Transverse colon (tissue), 4 donors: ENCODE data around the gene SCAPER. TPM values are rescaled to one million over a fixed set of nuclear protein-coding genes. Genes with fewer than 3 reads are reported as not detected.

ENCODE experiments used
- DNase-seq: peaks from one replicate; pipeline ENCODE4 v3.0.0-alpha.2; 2019
- H3K27ac ChIP-seq, 4 donors: fragments of 200-600 bp; sonication (generic); 2 replicates each; pipeline ENCODE4 v1.5.1; 2016 to 2018; ENCODE audit warnings: inconsistent platforms in 4 of 4
- H3K27me3 ChIP-seq: fragments of 200-600 bp; sonication (generic); 2 replicates; pipeline ENCODE4 v1.5.1; 2017; ENCODE audit warnings: inconsistent platforms
- H3K36me3 ChIP-seq, 4 donors: fragments of 200-600 bp; sonication (generic); 2 replicates each; pipeline ENCODE4 v1.5.1; 2017 to 2019; ENCODE audit warnings: inconsistent platforms in 4 of 4
- H3K4me1 ChIP-seq, 4 donors: fragments of 200-600 bp; sonication (generic); 2 replicates each; pipeline ENCODE4 v1.5.1; 2017 to 2020; ENCODE audit warnings: inconsistent platforms in 4 of 4
- H3K4me3 ChIP-seq, 4 donors: fragments of 200-600 bp; sonication (generic); 1 replicate in 1 of 4; 2 replicates in 3 of 4; pipeline versions ENCODE4 v1.5.1 to v1.6.1; 2017 to 2019; ENCODE audit warnings: inconsistent platforms in 4 of 4
- H3K9me3 ChIP-seq, 2 donors: fragments of 200-600 bp; sonication (generic); 2 replicates each; pipeline ENCODE4 v1.5.1; 2017 to 2019; ENCODE audit warnings: inconsistent platforms in 2 of 2
- CTCF ChIP-seq, 5 experiments: fragments of 200-600 bp in 3 of 5; fragments of 450-650 bp in 2 of 5; sonication (generic) in 3 of 5; IDR thresholded peaks; 1 replicate in 2 of 5; 2 replicates in 3 of 5; pipeline ENCODE4 v1.5.1; 2016 to 2017; ENCODE audit warnings: antibody characterized with exemption in 5 of 5, inconsistent platforms in 3 of 5, mild to moderate bottlenecking in 2 of 5, moderate library complexity in 1 of 5
- EP300 ChIP-seq: sonication (generic); formaldehyde crosslinking; IDR thresholded peaks from one replicate; pipeline ENCODE4 v1.6.1; 2017; ENCODE audit warnings: antibody characterized with exemption, low read depth
- POLR2A ChIP-seq: fragments of 450-650 bp; IDR thresholded peaks from one replicate; pipeline ENCODE4 v1.6.1; 2016; ENCODE audit warnings: antibody characterized with exemption, mild to moderate bottlenecking, moderate library complexity
- POLR2AphosphoS5 ChIP-seq, 3 donors: sonication (generic); formaldehyde crosslinking; IDR thresholded peaks; one replicate each; pipeline ENCODE4 v1.6.1; 2016; ENCODE audit warnings: antibody characterized with exemption in 3 of 3
- WGBS, 2 donors: methylation state at CpG; one replicate each; pipeline ENCODE4 v1.1.5; 2018; ENCODE audit warnings: low coverage in 1 of 2; 5-methylcytosine and 5-hydroxymethylcytosine counted together
- in situ Hi-C, 4 donors: fragments of 200-750 bp; cut with MboI; loops; one replicate each; pipeline versions ENCODE4 v1.15.0 to v1.15.1; 2017; ENCODE audit warnings: low sequenced_read_pairs in 3 of 4, low pct_ligation_motif_present in 1 of 4, low pct_unique_long_range_greater_than_20kb in 1 of 4
- intact Hi-C: fragments of 100-400 bp; cut with DNase I; formaldehyde crosslinking; loops from one replicate; pipeline ENCODE4 v1.15.1; 2023; ENCODE audit warnings: low total_unique reads
- total RNA-seq, 4 donors: library from RNA; depleted of rRNA; stranded (reverse); fragments of >200 nt; gene quantifications; one replicate each; pipeline ENCODE4 v1.1.0, GENCODE V29; 2016

SCAPER gene
- total RNA-seq, 4 donors from 2014 or later = 31.8 to 121 (median 48.7) TPM

- in situ Hi-C loops = no loop called here
- no peak for DNase-seq
- intact Hi-C loops = no loop called here
- 83% methylated on average over 4 of the region's 4 CpGs for WGBS, 2 donors
- Histone ChIP-seq H3K4me3 (no peak overlapping the region), H3K27me3 (no peaks in the 10 kb centered on the region), H3K27ac (no peak overlapping the region), H3K9me3 (peaks cover 0 to 4% of the 10 kb centered on the region in 2 donors), H3K36me3 (no peaks in the 10 kb centered on the region), H3K4me1 (no peaks in the 10 kb centered on the region)
- no peak for TF ChIP-seq POLR2AphosphoS5 (IDR thresholded peaks at IDR 0.05)
- TF ChIP-seq CTCF (IDR thresholded peaks at IDR 0.05) = no peak
- TF ChIP-seq POLR2A = no peak
- no peak for TF ChIP-seq EP300
Observed at GRCh38 chr15:76626611-76627010, 278.5 kb downstream of the SCAPER start.

GRCh38 chr15:76625267-76625666 lies 279.9 kb downstream of the SCAPER start:
- Histone ChIP-seq H3K36me3 (no peaks in the 10 kb centered on the region), H3K27me3 (no peaks in the 10 kb centered on the region), H3K27ac (no peak overlapping the region), H3K4me3 (no peak overlapping the region), H3K4me1 (no peaks in the 10 kb centered on the region), H3K9me3 (peaks cover 0 to 4% of the 10 kb centered on the region in 2 donors)
- intact Hi-C loops (no loop called here), in situ Hi-C loops (no loop called here)
- DNase-seq = no peak
- WGBS, 2 donors = 95 to 100% methylated on average over 1 to 4 of the region's 4 CpGs
- no peak for TF ChIP-seq CTCF (IDR thresholded peaks at IDR 0.05)
- TF ChIP-seq POLR2A = no peak
- TF ChIP-seq POLR2AphosphoS5 (IDR thresholded peaks at IDR 0.05) = no peak
- TF ChIP-seq EP300 = no peak

GRCh38 chr15:76614725-76615124 lies 290.4 kb downstream of the SCAPER start:
- TF ChIP-seq CTCF (IDR thresholded peaks at IDR 0.05) (no peak), POLR2A (no peak), POLR2AphosphoS5 (IDR thresholded peaks at IDR 0.05) (no peak)
- no peaks in the 10 kb centered on the region for H3K36me3 ChIP-seq
- peaks cover 0 to 4% of the 10 kb centered on the region in 2 donors for H3K9me3 ChIP-seq
- H3K4me1 ChIP-seq = no peaks in the 10 kb centered on the region
- in situ Hi-C loops = no loop called here
- H3K4me3 ChIP-seq = no peak overlapping the region
- H3K27ac ChIP-seq = no peak overlapping the region
- no peaks in the 10 kb centered on the region for H3K27me3 ChIP-seq
- no peak for DNase-seq
- intact Hi-C loops = no loop called here

- 78% methylated on average over 6 of the region's 7 CpGs; no CpG with 5 or more reads in 1 of the 2 donors for WGBS, 2 donors
- TF ChIP-seq CTCF (IDR thresholded peaks at IDR 0.05) (peak in 2 of 5 experiments; percentile 39 to 51), POLR2AphosphoS5 (IDR thresholded peaks at IDR 0.05) (peak in 1 of 3 donors; percentile 37), POLR2A (peak; percentile 8), EP300 (no peak)
- H3K9me3 ChIP-seq = peaks cover 0 to 2% of the 10 kb centered on the region in 2 donors
- H3K27ac ChIP-seq = peak overlapping the region; percentile 41 to 75 (median 74)
- H3K27me3 ChIP-seq = no peaks in the 10 kb centered on the region
- no peak overlapping the region for H3K4me3 ChIP-seq
- H3K4me1 ChIP-seq = peaks cover 0 to 5% (median 2%) of the 10 kb centered on the region in 4 donors
- intact Hi-C loops = no loop called here
- peak; percentile 83 for DNase-seq
- H3K36me3 ChIP-seq = no peaks in the 10 kb centered on the region
- in situ Hi-C loops = no loop called here
Observed at GRCh38 chr15:76588811-76589747, 316.1 kb downstream of the SCAPER start.
